T1000 (cell line): ENCODE results near the gene GRPEL2.

Experiments
- DNase-seq: peaks from one replicate; lab custom pipeline; 2025; ENCODE audit warnings: mixed read lengths; lab: John Stamatoyannopoulos, UW

GRPEL2 gene

GRCh38 chr5:149357370-149358293 is 12.3 kb downstream of the GRPEL2 start, which contains the start of gene PCYOX1L:
Gene PCYOX1L (plus strand): TSS chr5:149358046. CDS start chr5:149358069, 23 bp downstream.
- peak; percentile 83 for DNase-seq

DNA sequence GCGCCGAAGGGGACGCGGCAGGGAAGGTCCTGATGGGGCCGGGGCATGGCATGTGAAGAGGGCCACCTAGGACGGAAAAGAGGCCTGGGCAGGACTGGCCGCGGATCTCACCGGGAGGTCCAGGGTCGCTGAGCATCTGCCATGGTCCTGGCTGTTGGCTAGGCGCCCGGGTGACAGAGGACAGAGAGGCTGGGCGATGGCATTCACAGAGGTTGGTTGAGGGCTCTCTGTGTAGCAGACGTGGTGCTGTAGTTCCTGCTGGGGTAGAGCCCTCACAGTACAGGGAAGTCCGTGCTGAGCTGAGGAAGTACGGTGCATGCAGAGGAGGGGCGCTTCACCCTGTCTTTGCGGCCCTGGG is 13.0 kb downstream of the GRPEL2 start:
- DNase-seq, result no peak

- DNase-seq, result no peak
Measured at GRCh38 chr5:149358868-149359495, 13.7 kb downstream of the GRPEL2 start.

DNA sequence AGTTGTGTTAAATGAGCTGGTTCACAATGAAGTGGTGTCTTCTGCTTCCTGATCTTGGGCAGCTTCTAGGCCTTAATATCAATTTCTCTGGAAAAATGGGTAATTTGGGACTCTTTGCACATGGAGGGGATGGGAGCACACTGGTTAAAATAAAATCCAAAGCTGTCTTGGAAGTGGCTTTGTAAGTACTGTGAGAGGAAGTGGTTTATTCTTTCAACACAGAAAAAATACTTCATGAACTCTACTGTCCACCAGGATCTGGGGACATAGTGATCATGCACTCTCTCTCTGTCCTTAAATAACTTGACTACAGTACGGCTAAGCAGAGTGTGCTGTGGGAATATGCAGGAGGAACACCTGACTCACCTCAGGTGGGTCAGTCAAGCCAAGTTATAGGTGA is 15.0 kb downstream of the GRPEL2 start:
- no peak for DNase-seq

- no peak for DNase-seq
Measured at GRCh38 chr5:149362541-149362940, 17.2 kb downstream of the GRPEL2 start.

GRCh38 chr5:149363358-149363757 is 18.1 kb downstream of the GRPEL2 start:
- DNase-seq, result no peak

- DNase-seq, result no peak
Measured at GRCh38 chr5:149363936-149364335, 18.6 kb downstream of the GRPEL2 start.

DNA sequence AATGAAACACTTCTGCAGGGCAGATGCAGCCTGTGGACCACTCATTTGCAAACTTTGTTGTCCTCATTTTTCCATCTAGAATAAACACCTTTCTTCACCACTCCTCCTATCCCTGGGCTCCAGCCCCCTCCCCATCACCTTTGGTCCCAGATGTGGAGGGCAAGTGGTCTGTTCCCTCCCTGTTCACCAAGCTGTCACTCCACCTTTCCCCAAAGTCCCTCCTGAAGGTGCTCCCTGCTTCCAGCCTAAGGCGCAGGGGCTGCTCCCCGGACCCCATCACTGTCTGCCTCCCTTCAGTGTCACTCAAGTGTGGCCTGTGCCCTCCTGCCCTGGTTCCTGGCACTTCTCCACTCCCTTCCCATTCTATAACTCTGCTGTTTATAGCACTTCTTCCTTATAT is 19.4 kb downstream of the GRPEL2 start:
- DNase-seq, result no peak

- DNase-seq, result no peak
Measured at GRCh38 chr5:149365418-149365817, 20.1 kb downstream of the GRPEL2 start.

GRCh38 chr5:149366169-149366729 is 20.9 kb downstream of the GRPEL2 start:
- DNase-seq, result no peak

GRCh38 chr5:149367249-149367971 is 22.1 kb downstream of the GRPEL2 start:
- peak; percentile 40 for DNase-seq

DNA sequence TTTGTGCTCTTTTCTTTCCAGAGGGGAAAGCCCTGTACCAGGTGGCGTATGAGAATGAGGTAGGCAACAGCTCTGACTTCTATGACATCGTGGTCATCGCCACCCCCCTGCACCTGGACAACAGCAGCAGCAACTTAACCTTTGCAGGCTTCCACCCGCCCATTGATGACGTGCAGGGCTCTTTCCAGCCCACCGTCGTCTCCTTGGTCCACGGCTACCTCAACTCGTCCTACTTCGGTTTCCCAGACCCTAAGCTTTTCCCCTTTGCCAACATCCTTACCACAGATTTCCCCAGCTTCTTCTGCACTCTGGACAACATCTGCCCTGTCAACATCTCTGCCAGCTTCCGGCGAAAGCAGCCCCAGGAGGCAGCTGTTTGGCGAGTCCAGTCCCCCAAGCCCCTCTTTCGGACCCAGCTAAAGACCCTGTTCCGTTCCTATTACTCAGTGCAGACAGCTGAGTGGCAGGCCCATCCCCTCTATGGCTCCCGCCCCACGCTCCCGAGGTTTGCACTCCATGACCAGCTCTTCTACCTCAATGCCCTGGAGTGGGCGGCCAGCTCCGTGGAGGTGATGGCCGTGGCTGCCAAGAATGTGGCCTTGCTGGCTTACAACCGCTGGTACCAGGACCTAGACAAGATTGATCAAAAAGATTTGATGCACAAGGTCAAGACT is 22.8 kb downstream of the GRPEL2 start:
- no peak for DNase-seq

- DNase-seq, result no peak
Measured at GRCh38 chr5:149370878-149371277, 25.6 kb downstream of the GRPEL2 start.

DNA sequence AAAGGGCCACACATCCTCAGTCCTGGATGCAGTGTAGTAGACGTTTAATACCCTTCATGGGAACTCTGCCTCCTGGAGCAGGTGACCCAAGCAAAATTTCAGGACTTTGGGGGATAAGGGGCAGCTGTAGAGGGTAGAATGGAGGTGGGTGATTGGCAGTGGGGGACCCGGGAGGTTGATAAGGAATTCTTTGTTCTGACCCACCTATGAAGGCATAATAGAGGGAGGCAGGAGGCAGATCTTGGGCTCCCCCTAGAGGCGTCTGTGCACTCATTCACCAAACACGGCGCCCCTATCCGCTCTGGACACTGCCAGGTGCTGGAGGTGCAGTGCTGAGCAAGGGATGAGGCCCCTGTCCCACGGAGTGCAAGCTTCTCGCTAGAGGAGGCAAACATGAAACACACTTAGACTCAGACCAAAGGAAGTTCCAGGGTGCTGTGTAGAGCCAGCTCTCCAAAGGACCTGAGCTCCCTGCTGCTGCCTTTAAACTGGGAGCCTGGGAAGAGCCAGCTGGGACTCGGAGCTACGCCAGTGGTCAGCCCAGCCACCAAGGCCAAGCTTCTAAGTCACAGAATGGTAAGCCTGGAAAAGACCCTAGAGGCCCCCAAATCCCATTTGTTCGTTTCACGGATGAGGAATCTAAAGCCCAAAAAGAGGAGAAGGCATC is 26.1 kb downstream of the GRPEL2 start:
- peak; percentile 28 for DNase-seq

DNA sequence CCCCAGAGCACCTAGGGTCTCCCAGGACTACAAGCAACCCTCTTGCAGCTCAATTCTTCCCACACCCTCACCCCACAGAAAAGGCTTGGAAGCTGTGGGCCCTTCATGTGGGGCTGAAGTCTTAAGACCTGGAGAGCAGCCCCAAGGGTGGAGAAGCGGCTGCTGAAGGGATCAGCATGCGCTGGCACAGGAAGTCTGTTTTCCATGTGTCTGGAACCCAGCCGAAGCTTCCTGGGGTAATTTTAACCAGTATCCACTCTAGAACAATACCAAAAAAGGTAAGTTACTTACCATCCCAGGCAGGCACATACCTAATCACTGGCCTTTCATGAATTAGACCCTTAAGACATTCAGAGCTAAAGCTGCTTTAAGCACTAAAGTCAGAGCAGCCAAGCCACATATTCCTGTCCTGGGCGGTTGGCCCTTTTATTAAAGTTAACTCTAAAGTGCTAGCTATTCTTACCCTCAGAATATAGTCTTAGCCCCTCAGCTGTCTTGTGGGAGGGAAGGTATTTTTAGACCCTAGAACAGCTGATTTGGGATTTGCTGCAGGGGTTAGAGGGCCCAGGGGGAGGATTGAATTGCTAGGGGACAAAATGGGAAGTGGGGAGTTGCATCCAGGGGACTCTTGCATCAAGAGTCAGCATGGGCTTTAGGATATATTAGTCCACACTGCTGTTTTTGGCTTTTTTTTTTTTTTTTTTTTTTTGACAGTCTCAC is 26.9 kb downstream of the GRPEL2 start:
- DNase-seq, result no peak

GRCh38 chr5:149372932-149373331 is 27.6 kb downstream of the GRPEL2 start:
- no peak for DNase-seq

DNA sequence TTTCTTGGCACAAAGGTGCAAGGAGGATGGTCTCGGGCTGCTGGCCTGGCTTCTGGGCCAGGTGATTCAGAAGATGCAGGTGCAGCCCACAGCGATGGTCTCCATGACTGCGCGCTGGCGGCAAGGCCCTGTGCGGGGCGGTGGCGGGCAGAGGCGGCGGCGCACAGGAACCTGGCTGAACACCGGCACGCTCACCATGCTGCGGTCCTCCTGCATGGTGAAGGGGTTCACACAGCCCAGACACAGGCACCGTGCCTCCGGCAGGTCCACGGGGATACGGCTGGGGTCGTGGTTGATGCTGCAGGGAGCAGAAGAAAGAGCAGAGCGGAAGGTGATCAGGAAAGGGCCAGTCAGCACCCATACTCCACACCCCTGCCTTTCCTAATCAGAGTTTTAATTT is 29.0 kb downstream of the GRPEL2 start:
- no peak for DNase-seq

DNA sequence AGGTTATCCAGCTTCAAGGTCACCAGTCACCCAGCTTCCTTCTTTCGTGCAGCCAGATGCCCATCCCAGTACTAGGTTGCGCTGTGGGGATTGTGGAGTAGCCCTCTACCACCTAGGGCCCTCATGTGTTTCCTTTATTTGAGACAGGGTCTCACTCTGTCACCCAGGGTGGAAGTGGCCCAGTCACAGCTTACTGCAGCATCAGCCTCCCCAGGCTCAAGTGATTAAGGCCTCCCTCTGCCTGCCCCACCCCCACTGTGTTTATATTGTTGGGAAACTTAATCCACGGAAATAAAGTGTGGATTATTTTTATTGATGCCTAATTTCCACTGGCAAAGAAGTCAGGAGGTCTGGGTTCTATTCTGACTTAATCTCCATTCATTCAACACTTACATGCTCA is 29.5 kb downstream of the GRPEL2 start:
- no peak for DNase-seq

- no peak for DNase-seq
Measured at GRCh38 chr5:149375434-149375833, 30.1 kb downstream of the GRPEL2 start.

DNA sequence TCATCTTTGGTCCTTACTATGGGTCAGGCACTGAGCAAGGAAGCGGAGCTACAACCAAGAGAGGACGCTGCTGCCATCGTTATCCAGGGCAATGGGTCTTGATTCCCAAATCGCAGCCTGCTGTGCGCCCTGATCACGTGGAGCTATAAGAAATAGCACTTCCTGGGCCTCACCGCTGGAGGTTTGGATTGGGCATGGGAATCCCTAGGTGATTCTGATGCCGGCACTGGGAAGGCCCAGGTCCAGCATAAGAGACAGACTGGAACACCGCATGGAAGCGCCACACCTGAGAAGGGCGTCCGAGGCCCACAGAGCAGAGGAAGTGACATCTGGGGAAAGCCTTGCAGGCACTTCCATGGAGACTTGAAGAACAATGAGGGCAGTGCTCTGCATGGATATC is 30.8 kb downstream of the GRPEL2 start:
- DNase-seq, result no peak
